ENCODE measurements around the gene SLC10A7. TPM values are rescaled to one million over a fixed set of nuclear protein-coding genes. Genes with fewer than 3 reads are reported as not detected.
"Not testable (repeated sequence)": the region's sequence is repeated elsewhere in the genome, so short reads cannot be mapped to it uniquely, and the experiment has no call there.

The SLC10A7 gene
- total RNA-seq, 2 donors from 2014 or later = 14.3 to 16.8 TPM

DNA sequence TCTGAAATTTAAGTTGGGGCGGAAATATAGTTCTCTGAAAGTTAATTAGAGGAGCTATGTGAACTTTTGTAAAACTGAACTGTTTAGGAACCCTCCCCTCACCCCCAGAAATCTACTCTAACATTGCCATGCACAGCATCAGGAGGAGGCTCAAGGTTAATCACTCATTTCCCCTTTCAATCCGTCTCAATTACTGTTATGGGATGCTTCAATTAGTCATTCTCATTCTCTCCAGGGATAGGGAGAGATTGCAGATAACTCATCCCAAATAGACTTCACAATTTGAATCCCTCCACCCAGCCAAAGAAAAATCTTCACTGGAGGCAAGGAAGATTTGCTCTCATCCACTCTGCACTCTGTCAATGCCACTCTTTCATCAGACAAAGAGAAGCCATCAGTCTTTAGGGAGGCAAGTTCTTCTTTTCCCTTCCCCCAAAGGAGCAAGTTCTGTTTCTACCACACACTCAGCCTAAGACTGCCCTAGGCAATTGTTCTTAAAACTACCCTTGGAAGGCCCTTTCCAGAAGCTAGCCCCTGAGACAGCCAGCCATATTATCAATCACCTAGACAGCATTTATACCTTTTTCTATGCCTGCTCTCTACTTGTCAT is 140.4 kb downstream of the SLC10A7 start:
- intact Hi-C loops (cut with DNase I) = no loop called here
- no peak for DNase-seq (ENCODE audit: low spot score)

DNA sequence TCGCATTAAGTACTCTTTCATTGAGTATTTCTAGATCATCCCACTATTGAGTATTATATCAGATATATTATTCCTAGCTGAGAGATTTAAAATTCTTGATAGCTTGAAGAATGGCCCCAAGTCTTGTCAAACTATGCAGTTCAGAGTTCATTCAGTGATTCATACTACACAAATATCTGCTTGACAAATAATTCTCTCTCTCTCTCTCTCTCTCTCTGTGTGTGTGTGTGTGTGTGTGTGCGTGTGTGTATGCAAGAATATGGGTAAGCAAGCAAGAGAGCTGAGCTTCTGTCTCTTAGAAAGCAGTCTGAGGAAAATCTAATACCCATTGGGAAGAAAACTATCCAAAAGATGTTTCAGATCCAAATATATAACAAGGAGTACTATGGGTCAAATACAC is 142.0 kb downstream of the SLC10A7 start:
- intact Hi-C loops (cut with DNase I) = no loop called here
- no peak for DNase-seq (ENCODE audit: low spot score)

DNA sequence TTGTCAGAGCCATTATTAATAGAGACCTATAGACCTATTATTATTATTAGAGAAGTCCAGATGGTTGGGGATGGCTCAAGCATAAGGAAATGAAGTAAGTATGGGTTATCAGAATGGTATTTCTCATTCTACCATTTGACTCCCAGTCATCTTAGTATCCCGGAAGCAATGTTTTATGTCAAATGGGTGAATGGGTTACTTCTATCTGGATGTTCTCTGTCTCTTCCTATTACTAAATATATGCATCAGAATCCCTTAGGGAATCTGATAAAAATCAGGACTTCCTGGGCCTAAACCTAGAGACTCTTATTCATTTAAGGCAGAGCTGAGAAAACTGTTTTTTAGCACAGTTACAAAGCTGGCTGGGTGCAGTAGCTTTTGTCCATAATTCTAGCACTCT is 149.9 kb downstream of the SLC10A7 start:
- no peak for DNase-seq (ENCODE audit: low spot score)
- intact Hi-C loops (cut with DNase I) = loop anchor here in 1 of 2 donors (5.0 kb wide), 1 partner anchor 655 kb away; no protein-coding TSS in a partner anchor

DNA sequence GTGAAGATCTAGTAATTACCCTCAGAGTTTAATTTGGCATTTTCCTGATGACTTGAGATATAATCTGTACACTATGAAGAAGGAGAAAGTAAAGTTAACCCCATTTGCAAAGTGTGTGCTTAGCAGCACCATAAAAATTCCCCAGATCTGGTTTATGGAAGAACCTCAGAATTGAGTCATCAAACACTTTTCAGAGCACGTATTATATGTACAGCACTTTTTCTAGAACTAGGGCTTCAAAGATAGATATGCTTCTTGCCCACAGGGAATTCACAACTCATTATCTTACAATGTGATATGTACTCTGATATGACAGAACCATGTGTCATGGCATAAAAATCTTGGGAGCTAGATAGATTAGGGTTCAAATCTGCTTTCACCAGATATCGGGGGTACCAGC is 150.9 kb downstream of the SLC10A7 start:
- intact Hi-C loops (cut with DNase I) = loop anchor here in 1 of 2 donors (5.0 kb wide), 1 partner anchor 654 kb away; no protein-coding TSS in a partner anchor
- DNase-seq (ENCODE audit: low spot score) = no peak

DNA sequence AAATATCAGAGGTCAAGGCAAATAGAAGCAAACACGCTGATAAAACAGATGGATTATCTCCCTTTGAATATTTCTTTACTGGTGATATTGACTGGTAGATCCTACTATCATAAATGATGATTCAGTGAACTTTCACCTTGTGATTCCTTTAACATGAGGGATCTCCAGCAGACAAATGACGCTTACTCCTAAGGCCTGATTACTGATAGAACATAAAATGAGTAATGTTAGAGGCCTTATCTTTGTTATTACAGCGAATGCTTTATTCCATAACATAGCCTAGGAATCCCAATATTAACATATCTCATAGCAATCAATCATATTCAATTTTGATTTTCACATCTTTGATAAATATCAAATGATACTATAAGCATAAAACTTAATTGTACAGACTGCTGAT is 152.3 kb downstream of the SLC10A7 start:
- intact Hi-C loops (cut with DNase I) = no loop called here

DNA sequence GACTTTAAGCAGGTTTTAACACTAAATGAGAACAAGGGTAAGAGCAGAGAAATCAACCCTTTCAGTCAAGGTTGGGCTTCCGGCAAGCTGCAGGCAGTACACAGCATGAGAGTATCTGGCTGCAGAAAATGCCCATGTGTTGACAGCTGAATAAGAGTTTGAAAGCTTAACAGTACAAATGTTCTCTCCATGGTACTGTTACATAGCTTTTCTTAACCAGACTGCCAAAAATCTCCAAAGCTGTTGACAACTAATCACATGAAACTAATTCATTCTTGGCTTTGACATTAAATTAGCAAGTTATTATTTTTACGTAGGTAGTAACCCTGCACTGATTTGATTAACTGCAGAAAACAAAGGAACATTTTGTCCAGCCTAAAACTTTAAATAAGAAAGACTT is 153.5 kb downstream of the SLC10A7 start:
- no peak for DNase-seq (ENCODE audit: low spot score)
- intact Hi-C loops (cut with DNase I) = no loop called here

More for the DNA sequence above, 152.3 kb downstream of the SLC10A7 start:
- DNase-seq (ENCODE audit: low spot score) = no peak

DNA sequence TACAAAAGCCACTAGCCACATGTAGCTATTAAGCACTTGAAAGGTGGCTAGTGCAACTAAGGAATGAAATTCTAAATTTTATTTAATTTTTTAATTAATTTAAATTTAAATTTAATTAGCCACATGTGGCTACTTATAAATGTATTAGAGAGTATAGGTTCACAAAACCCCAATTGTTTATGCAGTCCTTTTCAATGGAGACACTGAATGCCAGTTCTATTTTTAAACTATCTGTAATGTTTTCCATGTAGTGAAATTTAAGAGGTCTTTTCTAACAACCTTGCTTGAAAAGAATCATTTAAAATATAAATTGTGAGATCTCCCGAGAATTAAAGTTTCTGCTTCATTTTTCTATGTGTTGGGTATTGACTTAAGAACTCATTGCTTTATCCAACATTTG is 154.4 kb downstream of the SLC10A7 start:
- intact Hi-C loops (cut with DNase I) = no loop called here
- DNase-seq (ENCODE audit: low spot score) = no peak

DNA sequence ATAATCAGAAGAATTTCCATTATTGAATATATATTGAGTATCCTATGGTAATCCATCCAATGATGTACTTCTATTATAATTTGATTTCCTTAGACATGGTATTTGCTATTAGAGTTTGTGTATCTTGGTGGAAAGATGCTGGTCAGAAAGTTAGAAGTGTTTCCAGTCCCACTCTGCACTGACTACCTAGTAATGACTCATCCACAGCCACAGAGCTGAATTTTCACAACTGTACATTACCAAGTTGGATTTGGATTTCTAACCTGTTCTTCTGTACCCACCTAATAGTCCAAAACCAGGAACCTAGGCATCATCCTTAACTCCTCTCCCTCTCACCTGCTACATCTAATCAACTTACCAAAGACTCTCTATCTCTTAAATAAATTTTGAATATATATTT is 162.0 kb downstream of the SLC10A7 start:
- intact Hi-C loops (cut with DNase I) = no loop called here
- DNase-seq (ENCODE audit: low spot score) = no peak

DNA sequence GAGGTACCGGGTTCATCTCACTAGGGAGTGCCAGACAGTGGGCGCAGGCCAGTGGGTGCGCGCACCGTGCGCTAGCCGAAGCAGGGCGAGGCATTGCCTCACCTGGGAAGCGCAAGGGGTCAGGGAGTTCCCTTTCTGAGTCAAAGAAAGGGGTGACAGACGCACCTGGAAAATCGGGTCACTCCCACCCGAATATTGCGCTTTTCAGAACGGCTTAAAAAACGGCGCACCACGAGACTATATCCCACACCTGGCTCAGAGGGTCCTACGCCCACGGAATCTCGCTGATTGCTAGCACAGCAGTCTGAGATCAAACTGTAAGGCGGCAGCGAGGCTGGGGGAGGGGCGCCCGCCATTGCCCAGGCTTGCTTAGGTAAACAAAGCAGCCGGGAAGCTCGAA is 171.6 kb downstream of the SLC10A7 start:
- intact Hi-C loops (cut with DNase I); DNase-seq (ENCODE audit: low spot score): not testable (repeated sequence)

DNA sequence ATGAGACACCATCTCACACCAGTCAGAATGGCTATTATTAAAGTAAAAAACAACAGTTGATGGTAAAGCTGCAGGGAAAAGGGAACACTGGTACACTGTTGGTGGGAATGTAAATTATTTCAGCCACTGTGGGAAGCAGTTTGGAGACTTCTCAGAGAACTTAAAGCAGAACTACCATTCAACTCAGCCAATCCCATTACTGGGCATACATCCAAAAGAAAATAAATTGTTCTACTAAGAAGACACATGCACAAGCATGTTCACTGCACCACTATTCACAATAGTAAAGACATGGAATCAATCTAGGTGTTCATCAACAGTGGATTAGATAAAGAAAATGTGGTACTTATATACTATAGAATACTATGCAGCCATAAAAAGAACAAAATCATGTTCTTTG is 172.4 kb downstream of the SLC10A7 start:
- intact Hi-C loops (cut with DNase I) = no loop called here
- no peak for DNase-seq (ENCODE audit: low spot score)

DNA sequence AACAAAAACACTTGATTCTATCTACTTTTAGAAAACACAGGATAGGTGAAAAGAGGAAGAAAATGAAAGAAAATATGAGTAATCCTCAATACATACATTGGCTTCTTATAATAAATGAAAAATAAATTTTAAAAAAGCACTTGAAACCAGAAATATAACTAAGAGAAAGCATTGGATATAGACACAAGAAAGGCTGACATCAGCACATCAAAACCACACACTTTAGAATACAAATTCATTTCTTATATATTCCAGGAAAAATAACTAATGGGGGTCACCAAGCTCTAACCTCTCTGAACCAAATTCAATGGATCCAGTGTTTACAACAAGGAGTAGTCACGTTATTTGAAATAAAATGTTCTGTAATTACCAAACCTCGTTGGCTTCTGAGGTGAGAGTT is 173.9 kb downstream of the SLC10A7 start:
- intact Hi-C loops (cut with DNase I) = no loop called here
- no peak for DNase-seq (ENCODE audit: low spot score)

DNA sequence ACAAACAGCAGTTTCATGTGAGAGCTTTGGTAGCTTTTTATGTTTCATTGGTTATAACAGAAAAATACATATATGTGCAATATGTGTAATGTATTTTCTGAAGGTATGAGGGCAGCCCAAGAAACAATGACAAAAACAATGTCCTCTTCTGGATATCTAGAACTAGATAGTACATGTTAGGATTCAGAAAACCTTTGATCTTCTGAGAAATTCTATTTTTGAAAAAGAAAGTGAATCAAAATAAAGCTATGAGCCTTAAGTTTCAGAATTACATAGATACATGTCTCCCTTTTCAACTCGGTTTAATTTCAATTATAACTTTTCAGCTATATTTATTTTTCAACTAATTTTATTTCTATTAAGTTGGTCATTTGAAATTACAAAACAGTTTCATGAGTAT is 175.5 kb downstream of the SLC10A7 start:
- intact Hi-C loops (cut with DNase I) = no loop called here
- DNase-seq (ENCODE audit: low spot score) = no peak

DNA sequence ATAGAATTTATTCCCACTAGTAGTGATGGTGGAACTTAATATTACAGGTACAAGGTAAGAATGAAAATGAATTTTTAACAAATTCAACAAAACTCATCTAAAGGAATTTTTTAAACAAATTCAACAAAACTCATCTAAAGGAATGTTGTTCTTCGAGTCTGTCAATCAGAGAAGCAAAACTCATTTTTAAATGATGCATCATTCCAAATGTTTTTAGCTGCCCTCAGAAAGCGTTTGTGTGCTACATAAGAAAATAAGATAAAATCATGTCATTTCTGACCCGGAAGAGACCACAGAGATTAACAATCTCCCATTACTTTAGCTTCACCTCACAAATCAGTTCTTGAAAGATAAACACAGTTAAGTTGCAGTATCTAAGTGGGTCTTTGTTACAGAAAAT is 178.0 kb downstream of the SLC10A7 start:
- DNase-seq (ENCODE audit: low spot score) = no peak
- intact Hi-C loops (cut with DNase I) = no loop called here

DNA sequence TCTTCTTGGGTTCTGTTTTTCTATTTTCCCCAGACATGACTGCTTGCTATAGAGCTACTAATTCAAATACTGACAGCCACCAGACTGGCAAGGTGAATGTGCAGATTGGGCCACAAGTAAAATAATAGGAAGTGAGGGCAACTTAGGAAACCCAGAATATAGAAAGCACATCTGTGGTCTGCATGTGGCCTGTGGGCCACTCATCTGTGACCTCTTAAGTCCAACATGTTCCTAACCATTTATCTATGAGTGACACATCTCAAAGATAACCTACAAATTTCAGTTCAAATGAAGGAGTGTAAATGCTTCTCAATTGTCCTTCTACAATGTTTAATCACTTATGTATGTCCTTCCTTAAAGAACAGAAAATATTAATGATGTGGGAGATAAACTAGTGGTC is 178.5 kb downstream of the SLC10A7 start:
- DNase-seq (ENCODE audit: low spot score) = no peak
- intact Hi-C loops (cut with DNase I) = no loop called here

DNA sequence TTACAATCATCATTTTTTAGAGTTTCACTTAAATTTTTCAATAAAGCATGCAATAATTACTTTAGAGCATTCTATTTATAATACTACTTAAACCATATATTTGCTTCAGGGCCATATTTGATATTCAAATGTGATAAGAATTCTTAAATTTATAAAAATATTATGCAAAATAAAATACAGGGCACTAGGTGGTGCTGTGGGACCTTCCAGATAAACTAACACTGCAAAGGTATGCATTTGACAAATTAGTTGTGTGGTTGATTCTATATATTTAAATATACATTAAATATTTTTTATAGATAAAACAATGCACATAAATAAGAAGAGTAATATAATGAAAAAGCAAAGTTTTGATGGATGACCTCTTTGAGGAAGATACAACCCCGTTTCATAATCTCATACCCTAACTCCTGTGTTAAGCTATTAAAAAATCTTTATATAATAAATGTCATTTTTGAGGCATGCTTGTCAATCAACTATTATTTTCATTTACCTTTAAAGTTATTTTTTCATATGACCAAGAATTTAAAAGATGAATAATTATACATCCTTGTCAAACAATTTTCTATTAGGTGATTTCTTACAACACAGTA is 179.0 kb downstream of the SLC10A7 start:
- DNase-seq (ENCODE audit: low spot score) = no peak
- intact Hi-C loops (cut with DNase I) = no loop called here

DNA sequence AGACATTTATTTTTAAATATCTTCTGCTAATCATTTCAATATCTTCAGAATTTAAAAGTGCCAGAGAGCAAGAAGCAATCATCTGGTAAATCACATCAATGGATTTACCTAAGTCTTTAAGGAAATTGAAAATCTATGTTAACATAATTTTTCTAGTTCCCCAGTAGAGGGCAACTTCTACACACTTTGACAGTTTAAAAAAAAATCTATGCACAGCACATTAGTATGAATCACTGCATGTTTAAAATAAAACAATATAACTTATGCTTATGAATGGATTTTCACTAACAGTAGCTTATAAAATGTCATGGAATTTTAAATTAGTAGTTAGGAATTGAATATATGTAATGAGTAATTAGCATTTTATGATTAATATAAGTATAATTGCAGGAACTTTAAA is 180.9 kb downstream of the SLC10A7 start:
- intact Hi-C loops (cut with DNase I) = no loop called here
- DNase-seq (ENCODE audit: low spot score) = no peak

DNA sequence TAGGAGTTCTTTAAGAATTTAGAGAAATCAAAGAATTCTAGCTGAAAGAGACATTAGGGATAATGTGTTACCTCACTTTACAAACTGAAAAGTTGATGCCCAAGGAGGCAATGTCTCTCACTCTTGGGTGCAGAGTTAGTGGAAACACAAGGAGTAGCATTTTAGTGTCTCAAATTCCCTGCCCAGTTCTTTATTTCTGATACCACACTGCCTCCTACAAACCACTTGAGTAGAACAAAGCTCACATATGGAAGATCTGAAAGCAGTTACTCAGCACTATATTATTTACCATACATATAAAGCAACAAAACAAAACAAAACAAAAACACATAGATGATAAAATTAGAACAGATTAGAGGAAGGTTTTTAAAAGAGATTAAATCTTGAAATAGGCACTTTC is 183.2 kb downstream of the SLC10A7 start:
- intact Hi-C loops (cut with DNase I) = no loop called here

DNA sequence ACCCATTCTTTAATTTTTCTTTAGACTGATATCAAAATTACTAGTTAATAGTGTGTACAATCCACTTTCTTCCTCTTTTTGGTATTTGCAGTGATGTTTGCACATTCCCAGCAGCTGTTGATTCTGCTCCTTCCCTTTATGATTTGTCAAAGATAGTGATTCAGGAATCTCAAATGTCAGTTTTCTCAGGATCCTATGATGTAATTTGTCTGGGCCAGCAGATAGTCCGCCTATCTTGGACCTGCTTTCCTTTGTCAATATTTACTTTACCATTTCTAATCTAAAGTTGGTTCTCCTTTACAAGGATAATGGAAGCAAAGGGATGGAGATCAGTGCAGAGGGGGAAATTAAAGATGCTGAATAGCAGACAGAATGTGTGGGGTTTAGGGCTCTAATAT is 185.3 kb downstream of the SLC10A7 start:
- DNase-seq (ENCODE audit: low spot score) = no peak
- intact Hi-C loops (cut with DNase I) = no loop called here

More for the DNA sequence above, 183.2 kb downstream of the SLC10A7 start:
- DNase-seq (ENCODE audit: low spot score) = no peak

DNA sequence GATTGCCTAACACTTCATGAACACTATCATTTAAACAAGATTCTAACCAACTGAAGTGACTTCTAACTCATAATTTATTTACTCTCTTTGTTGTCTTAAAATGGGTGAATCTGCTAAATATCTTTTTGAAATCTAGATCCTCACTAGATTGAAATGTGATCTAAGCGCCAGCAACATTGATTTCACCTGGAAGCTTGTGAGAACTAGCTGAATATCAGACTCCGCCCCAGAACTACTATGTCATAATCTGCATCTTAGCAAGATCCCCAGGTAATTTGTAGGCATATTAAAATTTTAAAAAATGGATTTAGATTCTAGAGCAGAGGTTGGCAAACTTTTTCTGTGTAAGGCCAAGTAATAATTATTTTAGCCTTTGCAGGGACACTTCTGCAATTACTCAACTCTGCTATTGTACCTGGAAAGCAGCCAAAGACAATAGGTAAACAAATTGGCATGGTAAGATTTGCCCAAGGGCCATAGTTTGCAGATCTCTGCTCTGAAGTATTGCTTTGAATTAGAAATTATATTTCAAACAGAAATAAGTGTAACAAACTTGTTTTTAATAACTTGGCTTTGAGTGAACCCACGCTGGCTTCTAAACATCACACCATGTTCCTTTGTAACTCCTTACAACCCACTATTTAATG is 185.9 kb downstream of the SLC10A7 start:
- intact Hi-C loops (cut with DNase I) = no loop called here
- no peak for DNase-seq (ENCODE audit: low spot score)

DNA sequence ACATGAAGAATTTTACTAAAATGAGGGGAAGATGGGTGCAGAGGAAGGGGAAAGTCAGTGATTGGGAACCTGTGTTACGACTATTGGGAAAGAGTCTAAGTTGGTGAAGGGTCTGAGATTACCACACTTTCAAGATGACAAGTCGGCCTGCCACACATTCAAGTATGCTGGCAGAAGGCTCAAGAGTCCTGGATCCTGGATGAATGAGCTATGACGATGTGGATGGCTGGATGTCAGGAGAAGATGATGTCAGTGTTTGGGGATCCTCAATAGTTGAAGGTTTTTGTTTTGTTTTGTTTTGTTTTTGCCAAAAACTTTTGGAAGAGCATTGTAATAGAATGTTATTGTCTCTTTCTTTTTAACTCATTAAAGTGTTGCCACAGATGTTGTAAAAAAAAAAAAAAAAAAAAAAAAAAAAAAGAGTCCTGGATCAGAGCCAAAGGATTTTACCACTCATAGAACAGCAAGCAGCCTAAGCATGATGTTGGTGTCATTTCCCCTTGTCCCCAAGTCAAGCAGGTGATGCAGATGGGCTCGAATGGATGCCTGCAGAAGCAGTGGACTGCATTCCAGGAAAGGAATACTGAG is 186.8 kb downstream of the SLC10A7 start:
- intact Hi-C loops (cut with DNase I) = no loop called here
- DNase-seq (ENCODE audit: low spot score) = no peak

DNA sequence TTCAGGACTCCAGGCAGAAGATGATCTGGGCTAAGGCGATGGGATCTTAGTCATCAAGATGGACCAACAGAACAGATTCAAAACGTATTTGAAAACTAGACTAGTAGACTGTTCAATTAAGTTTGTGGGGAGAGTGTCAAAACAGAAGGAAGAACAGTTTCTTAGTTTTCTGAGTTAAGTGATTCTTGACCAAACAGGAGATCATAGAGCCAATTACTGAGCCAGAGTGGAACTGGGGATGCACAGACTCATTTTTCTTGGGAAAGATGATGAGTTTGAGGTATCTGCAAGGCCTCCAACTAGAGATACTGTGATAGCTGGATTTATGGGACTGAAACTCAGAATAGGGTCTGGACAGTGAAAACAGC is 187.9 kb downstream of the SLC10A7 start:
- DNase-seq (ENCODE audit: low spot score) = no peak
- intact Hi-C loops (cut with DNase I) = no loop called here
